H1 (cell line): ENCODE data around the gene CENPC. TPM values are rescaled to one million over a fixed set of nuclear protein-coding genes. Genes with fewer than 3 reads are reported as not detected.

Experiments
- CTCF ChIA-PET: fragments of 300-600 bp; sonication (Branson Sonifier 250); formaldehyde crosslinking; loops from one replicate; lab custom pipeline; 2021; ENCODE audit not compliant: partially characterized antibody; lab: Charles Lee
- POLR2A ChIA-PET: fragments of 300-600 bp; sonication (Branson Sonifier 250); formaldehyde crosslinking; loops from one replicate; lab custom pipeline; 2021; ENCODE audit warnings: inconsistent platforms; ENCODE audit not compliant: partially characterized antibody; lab: Charles Lee
- DNase-seq, 2 experiments: peaks; one replicate each; pipeline versions ENCODE4 v3.0.0 to v3.0.0-alpha.2; 2010 to 2022; ENCODE audit warnings: low spot score in 2 of 2, low read depth in 1 of 2, mixed read lengths in 1 of 2
- FAIRE-seq: peaks from 2 replicates; lab custom pipeline; 2011; peaks lifted over from hg19 to GRCh38; lab: Jason Lieb, UNC
- H2AFZ ChIP-seq: 2 replicates; pipeline ENCODE4 v1.8.1; 2012; ENCODE audit warnings: low read length, inconsistent platforms
- H2AK5ac ChIP-seq: 2 replicates; pipeline ENCODE4 v1.6.1; 2013; ENCODE audit warnings: low read depth, low read length
- H2BK120ac ChIP-seq: replicated peaks from 2 replicates; pipeline ENCODE3; 2013; ENCODE audit warnings: low read depth, low read length, inconsistent platforms
- H2BK12ac ChIP-seq: 2 replicates; pipeline ENCODE4 v1.6.1; 2013; ENCODE audit warnings: low read depth, low read length
- H2BK15ac ChIP-seq: 2 replicates; pipeline ENCODE4 v1.6.1; 2013; ENCODE audit warnings: low read length
- H2BK20ac ChIP-seq: 2 replicates; pipeline ENCODE4 v1.6.1; 2013; ENCODE audit warnings: low read length
- H2BK5ac ChIP-seq: 2 replicates; pipeline ENCODE4 v1.6.1; 2013; ENCODE audit warnings: low read depth, low read length
- H3K14ac ChIP-seq: 2 replicates; pipeline ENCODE4 v1.6.1; 2013; ENCODE audit warnings: inconsistent platforms; ENCODE audit not compliant: insufficient read length
- H3K18ac ChIP-seq: 2 replicates; pipeline ENCODE4 v1.6.1; 2013; ENCODE audit warnings: low read length; ENCODE audit errors: extremely low read depth
- H3K23ac ChIP-seq: 2 replicates; pipeline ENCODE4 v1.6.1; 2013; ENCODE audit warnings: inconsistent platforms; ENCODE audit not compliant: insufficient read length
- H3K23me2 ChIP-seq: 2 replicates; pipeline ENCODE4 v1.6.1; 2013; ENCODE audit warnings: low read depth, low read length
- H3K27ac ChIP-seq: 2 replicates; pipeline ENCODE4 v1.6.1; 2011; ENCODE audit warnings: low read depth, low read length, inconsistent platforms
- H3K27me3 ChIP-seq, 4 experiments: replicated peaks in 1 of 4; 1 replicate in 1 of 4; 2 replicates in 3 of 4; pipeline versions ENCODE4 v1.6.1 to v1.8.1; 2011 to 2013; ENCODE audit warnings: low read length in 3 of 4, mild to moderate bottlenecking in 3 of 4, inconsistent platforms in 2 of 4, mixed read lengths in 2 of 4, moderate library complexity in 1 of 4; ENCODE audit not compliant: control insufficient read depth in 3 of 4, insufficient read depth in 3 of 4; ENCODE audit errors: extremely low read depth in 1 of 4
- H3K36me3 ChIP-seq, 4 experiments: 2 replicates each; pipeline versions ENCODE4 v1.6.1 to v1.8.1; 2011 to 2013; ENCODE audit warnings: mild to moderate bottlenecking in 4 of 4, low read length in 3 of 4, moderate library complexity in 2 of 4, control low read depth in 1 of 4, inconsistent platforms in 1 of 4; ENCODE audit not compliant: insufficient read depth in 4 of 4, control insufficient read depth in 2 of 4
- H3K4ac ChIP-seq: replicated peaks from 2 replicates; pipeline ENCODE3; 2013; ENCODE audit warnings: low read length, low read depth, mixed read lengths, inconsistent platforms; ENCODE audit not compliant: insufficient read length
- H3K4me1 ChIP-seq, 4 experiments: replicated peaks in 1 of 4; 1 replicate in 1 of 4; 2 replicates in 3 of 4; pipeline versions ENCODE4 v1.6.1 to v1.8.1; 2011 to 2013; ENCODE audit warnings: low read length in 3 of 4, inconsistent platforms in 2 of 4, mixed read lengths in 1 of 4; ENCODE audit not compliant: insufficient read depth in 4 of 4, control insufficient read depth in 3 of 4
- H3K4me2 ChIP-seq, 2 experiments: 2 replicates each; pipeline versions ENCODE4 v1.6.1 to v1.8.1; 2011 to 2013; ENCODE audit warnings: low read depth in 2 of 2, low read length in 2 of 2, control low read depth in 1 of 2, inconsistent platforms in 1 of 2, mild to moderate bottlenecking in 1 of 2; ENCODE audit not compliant: insufficient read depth in 1 of 2
- H3K4me3 ChIP-seq, 4 experiments: fragments of 200-600, 300-600 bp in 1 of 4; sonication (generic), shearing (Covaris generic), sonication (Bioruptor Twin) in 1 of 4; 2 replicates each; pipeline versions ENCODE4 v1.5.1 to v1.8.1; 2011 to 2016; ENCODE audit warnings: low read length in 4 of 4, low read depth in 3 of 4, control low read depth in 2 of 4, inconsistent platforms in 2 of 4, mild to moderate bottlenecking in 2 of 4, mixed read lengths in 1 of 4, moderate library complexity in 1 of 4; ENCODE audit not compliant: insufficient read depth in 2 of 4; ENCODE audit errors: extremely low read depth in 1 of 4
- H3K56ac ChIP-seq: replicated peaks from 2 replicates; pipeline ENCODE3; 2013; ENCODE audit warnings: low read depth, mild to moderate bottlenecking, mixed read lengths, low read length, inconsistent platforms; ENCODE audit not compliant: insufficient read length
- H3K79me1 ChIP-seq: 2 replicates; pipeline ENCODE4 v1.6.1; 2013; ENCODE audit warnings: low read depth, low read length, control low read depth
- H3K79me2 ChIP-seq, 2 experiments: 2 replicates each; pipeline versions ENCODE4 v1.6.1 to v1.8.1; 2012 to 2013; ENCODE audit warnings: low read length in 2 of 2, mild to moderate bottlenecking in 2 of 2, inconsistent platforms in 1 of 2; ENCODE audit not compliant: insufficient read depth in 2 of 2, control insufficient read depth in 1 of 2
- H3K9ac ChIP-seq, 4 experiments: replicated peaks in 1 of 4; 1 replicate in 1 of 4; 2 replicates in 3 of 4; pipeline versions ENCODE4 v1.6.1 to v1.8.1; 2011 to 2013; ENCODE audit warnings: low read depth in 3 of 4, low read length in 3 of 4, control low read depth in 2 of 4, mild to moderate bottlenecking in 2 of 4, moderate library complexity in 2 of 4, inconsistent platforms in 1 of 4; ENCODE audit errors: extremely low read depth in 1 of 4
- H3K9me3 ChIP-seq, 2 experiments: 2 replicates each; pipeline versions ENCODE4 v1.6.1 to v1.8.1; 2012 to 2013; ENCODE audit warnings: mild to moderate bottlenecking in 2 of 2, moderate library complexity in 2 of 2, control low read depth in 1 of 2, inconsistent platforms in 1 of 2, low read depth in 1 of 2, low read length in 1 of 2, mixed read lengths in 1 of 2; ENCODE audit not compliant: insufficient read depth in 2 of 2
- H4K20me1 ChIP-seq, 2 experiments: replicated peaks in 1 of 2; 2 replicates each; pipeline versions ENCODE3 to v1.8.1; 2011 to 2013; ENCODE audit warnings: inconsistent platforms in 2 of 2, low read length in 2 of 2, mild to moderate bottlenecking in 1 of 2; ENCODE audit not compliant: insufficient read depth in 2 of 2, control insufficient read depth in 1 of 2
- H4K5ac ChIP-seq: 2 replicates; pipeline ENCODE4 v1.6.1; 2013; ENCODE audit warnings: low read length, low read depth, mixed read lengths, inconsistent platforms; ENCODE audit not compliant: insufficient read length
- H4K8ac ChIP-seq: 2 replicates; pipeline ENCODE4 v1.8.0; 2013; ENCODE audit warnings: mild to moderate bottlenecking, moderate library complexity, low read length, inconsistent platforms; ENCODE audit not compliant: insufficient read depth; ENCODE audit errors: extremely low read depth
- H4K91ac ChIP-seq: replicated peaks from 2 replicates; pipeline ENCODE3; 2013; ENCODE audit warnings: low read length, mixed read lengths, inconsistent platforms; ENCODE audit not compliant: insufficient read length
- BCL11A ChIP-seq, 2 experiments: IDR thresholded peaks; one replicate each; pipeline ENCODE4 v1.6.1; 2011; ENCODE audit warnings: low read depth in 2 of 2, low read length in 2 of 2, mild to moderate bottlenecking in 2 of 2
- BRCA1 ChIP-seq: IDR thresholded peaks from 2 replicates; pipeline ENCODE4 v1.6.1; 2012; ENCODE audit warnings: low read depth, low read length, improper control_type of control experiment
- GABPA ChIP-seq: IDR thresholded peaks from 2 replicates; pipeline ENCODE4 v1.6.1; 2011; ENCODE audit warnings: mild to moderate bottlenecking, low read length, moderate library complexity, borderline replicate concordance; ENCODE audit not compliant: insufficient read depth
- POU5F1 ChIP-seq: IDR thresholded peaks from 2 replicates; pipeline ENCODE4 v1.6.1; 2011; ENCODE audit warnings: low read depth, mild to moderate bottlenecking, low read length, moderate library complexity
- SP1 ChIP-seq: IDR thresholded peaks from 2 replicates; pipeline ENCODE4 v1.6.1; 2011; ENCODE audit warnings: low read depth, low read length
- TBP ChIP-seq: IDR thresholded peaks from 2 replicates; pipeline ENCODE4 v1.6.1; 2011; ENCODE audit warnings: low read depth, low read length, improper control_type of control experiment
- WGBS, 2 experiments: shearing (Covaris generic) in 1 of 2; methylation state at CpG; one replicate each; pipeline versions ENCODE4 v1.1.6 to v1.1.7; 2013 to 2015; ENCODE audit warnings: low lambda C conversion rate in 2 of 2, mixed read lengths in 2 of 2, inconsistent platforms in 1 of 2, low coverage in 1 of 2, missing lambda C conversion rate in 1 of 2; ENCODE audit not compliant: insufficient replicate concordance in 2 of 2, insufficient coverage in 1 of 2, insufficient read length in 1 of 2; ENCODE audit errors: extremely low coverage in 1 of 2, missing lambda C conversion rate in 1 of 2; 5-methylcytosine and 5-hydroxymethylcytosine counted together
- polyA plus RNA-seq, 7 experiments: library from polyadenylated mRNA; depleted of rRNA in 3 of 7; stranded (reverse) in 5 of 7; unstranded in 2 of 7; fragments of >200 nt in 5 of 7; fragments of 200-250 nt in 2 of 7; gene quantifications; 1 replicate in 5 of 7; 2 replicates in 1 of 7; 4 replicates in 1 of 7; pipeline versions ENCODE4 v1.2.1 to v1.2.3, GENCODE V29; 2011 to 2013; ENCODE audit warnings: missing spikeins in 2 of 7, mixed read lengths in 2 of 7
- total RNA-seq: library from RNA; stranded (reverse); fragmentation: NEBNext Ultra II Directional; extraction: Animal tissue kit (Norgen Biotek cat#: 25700); gene quantifications from 2 replicates; pipeline ENCODE4 v1.2.1, GENCODE V29; 2021

CENPC gene
- total and polyA plus RNA-seq, 2 of the 8 experiments (the other 6 are each of a cell fraction or from before 2014, with no cell fraction given), result 2.8 to 15.7 TPM

- Histone ChIP-seq H3K4me2 (no peak overlapping the region), H4K91ac (no peak overlapping the region), H3K9me3 (no peaks in the 10 kb centered on the region), H2BK15ac (no peak overlapping the region), H3K4ac (no peak overlapping the region), H3K36me3 (no peaks in the 10 kb centered on the region), H3K27me3 (no peaks in the 10 kb centered on the region), H3K79me2 (no peaks in the 10 kb centered on the region), H4K5ac (no peak overlapping the region), H2BK5ac (no peak overlapping the region), H3K27ac (no peak overlapping the region), H4K8ac (no peak overlapping the region), H3K18ac (no peak overlapping the region), H2BK120ac (no peak overlapping the region), H3K14ac (no peak overlapping the region), H3K23me2 (no peaks in the 10 kb centered on the region; the same call in 1 of the 2 replicates), H3K9ac (no peak overlapping the region), H3K79me1 (no peaks in the 10 kb centered on the region), H4K20me1 (no peaks in the 10 kb centered on the region), H3K23ac (no peak overlapping the region), H3K56ac (no peak overlapping the region), H3K4me3 (no peak overlapping the region), H3K4me1 (peaks cover 0 to 7% (median 2%) of the 10 kb centered on the region in 4 experiments; a peak in 1 of 7 replicates), H2AFZ (no peak overlapping the region), H2BK12ac (no peak overlapping the region), H2AK5ac (no peak overlapping the region), H2BK20ac (no peak overlapping the region)
- DNase-seq (no peak), FAIRE-seq (no peak)
- ChIA-PET POLR2A (interaction anchor here (1.1 kb wide), 1 partner anchor 137 kb away, joined by 4 read pairs; no protein-coding TSS in a partner anchor), CTCF (no interaction called here)
- 95% methylated on average over 1 of the region's 1 CpG; no CpG with 5 or more reads in 1 of the 2 experiments for WGBS, 2 experiments
- TF ChIP-seq GABPA, result no peak
- TF ChIP-seq SP1, result no peak
- TF ChIP-seq POU5F1, result no peak
- TF ChIP-seq BCL11A (IDR thresholded peaks at IDR 0.05; ENCODE audit: low read depth in 2 of 2, low read length in 2 of 2), result no peak
- TF ChIP-seq BRCA1, result no peak
- TF ChIP-seq TBP, result no peak
Measured at GRCh38 chr4:67576538-67576937, 31.2 kb upstream of the CENPC start.
